ENCODE measurements around the gene TMEM94. TPM values are rescaled to one million over a fixed set of nuclear protein-coding genes. Genes with fewer than 3 reads are reported as not detected.

The TMEM94 gene
- total and polyA plus RNA-seq, 2 of the 8 experiments (the other 6 are each of a cell fraction or from before 2014, with no cell fraction given) = 54.8 to 69.9 TPM

DNA sequence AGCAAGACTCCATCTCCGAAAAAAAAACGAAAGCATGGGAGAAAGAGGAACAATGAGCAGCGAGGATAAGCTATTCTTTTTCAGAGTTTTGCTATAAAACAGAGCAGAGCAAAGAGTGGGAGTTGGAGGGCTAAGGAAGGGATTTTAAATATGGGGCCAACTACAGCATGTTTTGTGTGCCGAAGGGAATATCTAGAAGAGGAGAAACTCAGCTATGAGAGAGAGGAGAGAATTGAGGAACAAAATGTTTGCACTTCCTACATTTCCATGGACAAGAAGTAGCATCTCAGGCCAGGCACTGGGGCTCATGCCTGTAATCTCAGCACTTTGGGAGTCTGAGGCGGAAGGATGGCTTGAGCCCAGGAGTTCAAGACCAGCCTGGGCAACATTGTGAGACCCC is 37.9 kb upstream of the TMEM94 start:
- Histone ChIP-seq H2BK12ac (ENCODE audit: low read depth, low read length) (no peak overlapping the region), H4K5ac (ENCODE audit: insufficient read length, low read depth, low read length) (no peak overlapping the region), H3K4me1 (replicated peaks in 1 of 4; ENCODE audit: control insufficient read depth in 3 of 4, insufficient read depth in 4 of 4, low read length in 3 of 4) (no peaks in the 10 kb centered on the region), H4K20me1 (replicated peaks in 1 of 2; ENCODE audit: control insufficient read depth in 1 of 2, insufficient read depth in 2 of 2, low read length in 2 of 2) (no peaks in the 10 kb centered on the region), H2BK15ac (ENCODE audit: low read length) (no peak overlapping the region), H2BK120ac (replicated peaks; ENCODE audit: low read depth, low read length) (no peak overlapping the region), H2BK5ac (ENCODE audit: low read depth, low read length) (no peak overlapping the region), H3K23ac (ENCODE audit: insufficient read length) (no peak overlapping the region), H3K4me2 (ENCODE audit: insufficient read depth in 1 of 2, low read depth in 2 of 2, low read length in 2 of 2) (no peak overlapping the region), H2AFZ (ENCODE audit: low read length) (no peak overlapping the region), H2BK20ac (ENCODE audit: low read length) (no peak overlapping the region), H3K4ac (replicated peaks; ENCODE audit: insufficient read length, low read depth, low read length) (no peak overlapping the region), H3K4me3 (ENCODE audit: extremely low read depth in 1 of 4, insufficient read depth in 2 of 4, low read depth in 3 of 4, low read length in 4 of 4) (no peak overlapping the region), H3K56ac (replicated peaks; ENCODE audit: insufficient read length, low read depth, low read length) (no peak overlapping the region), H3K9ac (replicated peaks in 1 of 4; ENCODE audit: extremely low read depth in 1 of 4, low read depth in 3 of 4, low read length in 3 of 4) (no peak overlapping the region), H3K36me3 (ENCODE audit: control insufficient read depth in 2 of 4, insufficient read depth in 4 of 4, low read length in 3 of 4) (no peaks in the 10 kb centered on the region), H3K9me3 (ENCODE audit: insufficient read depth in 2 of 2, low read depth in 1 of 2, low read length in 1 of 2) (no peaks in the 10 kb centered on the region), H3K18ac (ENCODE audit: extremely low read depth, low read length) (no peak overlapping the region), H4K8ac (ENCODE audit: extremely low read depth, insufficient read depth, low read length) (no peak overlapping the region), H4K91ac (replicated peaks; ENCODE audit: insufficient read length, low read length) (no peak overlapping the region), H3K79me1 (ENCODE audit: low read depth, low read length) (no peaks in the 10 kb centered on the region), H3K27me3 (replicated peaks in 1 of 4; ENCODE audit: control insufficient read depth in 3 of 4, extremely low read depth in 1 of 4, insufficient read depth in 3 of 4, low read length in 3 of 4) (no peaks in the 10 kb centered on the region), H3K79me2 (ENCODE audit: control insufficient read depth in 1 of 2, insufficient read depth in 2 of 2, low read length in 2 of 2) (no peaks in the 10 kb centered on the region), H3K27ac (ENCODE audit: low read depth, low read length) (no peak overlapping the region), H3K14ac (ENCODE audit: insufficient read length) (no peak overlapping the region), H2AK5ac (ENCODE audit: low read depth, low read length) (no peak overlapping the region), H3K23me2 (ENCODE audit: low read depth, low read length) (no peaks in the 10 kb centered on the region)
- 75% methylated on average over 5 of the region's 5 CpGs; no CpG with 5 or more reads in 1 of the 2 experiments for WGBS, 2 experiments (ENCODE audit: extremely low coverage in 1 of 2, insufficient coverage in 1 of 2, insufficient read length in 1 of 2, insufficient replicate concordance in 2 of 2, low coverage in 1 of 2, low lambda C conversion rate in 2 of 2, missing lambda C conversion rate in 1 of 2)
- no peak for FAIRE-seq
- no peak for DNase-seq (ENCODE audit: low read depth in 1 of 2, low spot score in 2 of 2)
- TF ChIP-seq TEAD4 (IDR thresholded peaks at IDR 0.05; ENCODE audit: low read depth, low read length) (no peak), HDAC6 (IDR thresholded peaks at IDR 0.05; ENCODE audit: low read depth, low read length) (no peak), TAF7 (optimal IDR thresholded peaks at IDR 0.05; ENCODE audit: borderline replicate concordance, low read depth, low read length) (no peak), SAP30 (IDR thresholded peaks at IDR 0.05; ENCODE audit: insufficient read depth, insufficient replicate concordance, low read length) (no peak), KDM4A (IDR thresholded peaks at IDR 0.05; ENCODE audit: low read depth, low read length, severe bottlenecking) (no peak)
- ChIA-PET POLR2A (ENCODE audit: partially characterized antibody) (interaction anchor here (0.6 to 1.0 kb wide), 6 partner anchors 9 to 179 kb away, joined by 3 to 5 read pairs (median 3); partner anchors contain the start of gene GGA3), CTCF (ENCODE audit: partially characterized antibody) (interaction anchor here (0.5 to 1.4 kb wide), 12 partner anchors 12 to 237 kb away, joined by 3 to 6 read pairs (median 3); partner anchors contain the start of genes MIF4GD and SLC25A19)

Data from H1 (cell line).